Muscle layer of colon (tissue), 2 donors: ENCODE measurements around the gene CATSPERB.
A peak's percentile ranks its signal among the peaks of the same experiment; 100 is the strongest.
"Not testable (repeated sequence)": the region's sequence is repeated elsewhere in the genome, so short reads cannot be mapped to it uniquely, and the experiment has no call there.

ENCODE experiments used
- H3K27ac ChIP-seq: one replicate; pipeline ENCODE4 v1.7.0; 2013; ENCODE audit warnings: low read depth, mild to moderate bottlenecking, low read length, moderate library complexity
- H3K27me3 ChIP-seq, 2 donors: one replicate each; pipeline ENCODE4 v1.7.0; 2013; ENCODE audit warnings: low read length in 2 of 2, mild to moderate bottlenecking in 2 of 2; ENCODE audit not compliant: insufficient read depth in 2 of 2, control insufficient read depth in 1 of 2
- H3K36me3 ChIP-seq: one replicate; pipeline ENCODE4 v1.7.0; 2013; ENCODE audit warnings: mild to moderate bottlenecking, low read length; ENCODE audit not compliant: insufficient read depth
- H3K4me1 ChIP-seq: one replicate; pipeline ENCODE4 v1.7.0; 2013; ENCODE audit warnings: mild to moderate bottlenecking, low read length; ENCODE audit not compliant: insufficient read depth
- H3K4me3 ChIP-seq, 2 donors: one replicate each; pipeline ENCODE4 v1.7.0; 2013; ENCODE audit warnings: low read length in 2 of 2, low read depth in 1 of 2, mild to moderate bottlenecking in 1 of 2, moderate library complexity in 1 of 2
- H3K9ac ChIP-seq: one replicate; pipeline ENCODE4 v1.7.0; 2013; ENCODE audit warnings: low read length
- H3K9me3 ChIP-seq: one replicate; pipeline ENCODE4 v1.7.0; 2013; ENCODE audit warnings: mild to moderate bottlenecking, low read length
- donor health status: abdominal sarcoma.
- donor health status: Adenocarcinoma of cecum.

Gene CATSPERB

GRCh38 chr14:91604611-91605010 lies 127.3 kb downstream of the CATSPERB start:
- not testable (repeated sequence) for H3K9me3 ChIP-seq, H3K27me3 ChIP-seq, H3K27ac ChIP-seq, H3K36me3 ChIP-seq, H3K4me1 ChIP-seq, H3K4me3 ChIP-seq, H3K9ac ChIP-seq

GRCh38 chr14:91599994-91600393 lies 131.9 kb downstream of the CATSPERB start:
- Histone ChIP-seq H3K9ac (no peak overlapping the region), H3K27me3 (no peaks in the 10 kb centered on the region), H3K36me3 (no peaks in the 10 kb centered on the region), H3K27ac (no peak overlapping the region), H3K4me3 (no peak overlapping the region), H3K4me1 (no peaks in the 10 kb centered on the region), H3K9me3 (no peaks in the 10 kb centered on the region)

- no peaks in the 10 kb centered on the region for H3K27me3 ChIP-seq
- no peaks in the 10 kb centered on the region for H3K36me3 ChIP-seq
- H3K4me3 ChIP-seq = no peak overlapping the region
- H3K9me3 ChIP-seq = no peaks in the 10 kb centered on the region
- H3K4me1 ChIP-seq = no peaks in the 10 kb centered on the region
- H3K9ac ChIP-seq = no peak overlapping the region
- no peak overlapping the region for H3K27ac ChIP-seq
These were observed 136.2 kb downstream of the CATSPERB start for GRCh38 chr14:91595736-91596135.

GRCh38 chr14:91593957-91594356 lies 137.9 kb downstream of the CATSPERB start:
- H3K9ac ChIP-seq, H3K4me1 ChIP-seq, H3K27ac ChIP-seq, H3K4me3 ChIP-seq, H3K9me3 ChIP-seq, H3K36me3 ChIP-seq, H3K27me3 ChIP-seq: not testable (repeated sequence)

- H3K4me1 ChIP-seq = no peaks in the 10 kb centered on the region
- no peaks in the 10 kb centered on the region for H3K36me3 ChIP-seq
- no peaks in the 10 kb centered on the region for H3K27me3 ChIP-seq
- H3K9ac ChIP-seq = no peak overlapping the region
- H3K4me3 ChIP-seq = no peak overlapping the region
- no peaks in the 10 kb centered on the region for H3K9me3 ChIP-seq
- H3K27ac ChIP-seq = no peak overlapping the region
These were observed 145.5 kb downstream of the CATSPERB start for GRCh38 chr14:91586410-91586809.

GRCh38 chr14:91585856-91586255 lies 146.0 kb downstream of the CATSPERB start:
- H3K36me3 ChIP-seq = no peaks in the 10 kb centered on the region
- H3K27ac ChIP-seq = no peak overlapping the region
- no peak overlapping the region for H3K9ac ChIP-seq
- H3K4me1 ChIP-seq = no peaks in the 10 kb centered on the region
- no peaks in the 10 kb centered on the region for H3K9me3 ChIP-seq
- no peaks in the 10 kb centered on the region for H3K27me3 ChIP-seq
- no peak overlapping the region for H3K4me3 ChIP-seq

GRCh38 chr14:91582761-91583160 lies 149.1 kb downstream of the CATSPERB start:
- Histone ChIP-seq H3K9me3 (no peaks in the 10 kb centered on the region), H3K4me1 (no peaks in the 10 kb centered on the region), H3K27ac (no peak overlapping the region), H3K27me3 (no peaks in the 10 kb centered on the region), H3K4me3 (no peak overlapping the region), H3K9ac (no peak overlapping the region), H3K36me3 (no peaks in the 10 kb centered on the region)

GRCh38 chr14:91580876-91581577 lies 150.9 kb downstream of the CATSPERB start:
- Histone ChIP-seq H3K4me3 (no peak overlapping the region), H3K9ac (no peak overlapping the region), H3K36me3 (no peaks in the 10 kb centered on the region), H3K27me3 (no peaks in the 10 kb centered on the region), H3K4me1 (no peaks in the 10 kb centered on the region), H3K9me3 (no peaks in the 10 kb centered on the region), H3K27ac (no peak overlapping the region)

- Histone ChIP-seq H3K9me3 (no peaks in the 10 kb centered on the region), H3K4me1 (peaks cover 5% of the 10 kb centered on the region), H3K36me3 (no peaks in the 10 kb centered on the region), H3K4me3 (no peak overlapping the region), H3K27ac (no peak overlapping the region), H3K9ac (no peak overlapping the region), H3K27me3 (no peaks in the 10 kb centered on the region)
These were observed 154.2 kb downstream of the CATSPERB start for GRCh38 chr14:91577632-91578233.

- Histone ChIP-seq H3K27me3 (no peaks in the 10 kb centered on the region), H3K4me3 (no peak overlapping the region), H3K4me1 (peaks cover 5% of the 10 kb centered on the region), H3K9ac (no peak overlapping the region), H3K36me3 (no peaks in the 10 kb centered on the region), H3K9me3 (no peaks in the 10 kb centered on the region), H3K27ac (no peak overlapping the region)
These were observed 156.2 kb downstream of the CATSPERB start for GRCh38 chr14:91575469-91576208.

- no peak overlapping the region for H3K9ac ChIP-seq
- H3K4me1 ChIP-seq = peaks cover 5% of the 10 kb centered on the region
- no peak overlapping the region for H3K27ac ChIP-seq
- no peaks in the 10 kb centered on the region for H3K27me3 ChIP-seq
- peak overlapping the region; percentile 36 to 45 for H3K4me3 ChIP-seq
- no peaks in the 10 kb centered on the region for H3K9me3 ChIP-seq
- H3K36me3 ChIP-seq = no peaks in the 10 kb centered on the region
These were observed 157.7 kb downstream of the CATSPERB start for GRCh38 chr14:91573894-91574837.
